ENCODE data around the gene USP24. TPM values are rescaled to one million over a fixed set of nuclear protein-coding genes. Genes with fewer than 3 reads are reported as not detected.

The USP24 gene
- total RNA-seq, 1 experiment from 2014 or later, result 40.9 TPM

DNA sequence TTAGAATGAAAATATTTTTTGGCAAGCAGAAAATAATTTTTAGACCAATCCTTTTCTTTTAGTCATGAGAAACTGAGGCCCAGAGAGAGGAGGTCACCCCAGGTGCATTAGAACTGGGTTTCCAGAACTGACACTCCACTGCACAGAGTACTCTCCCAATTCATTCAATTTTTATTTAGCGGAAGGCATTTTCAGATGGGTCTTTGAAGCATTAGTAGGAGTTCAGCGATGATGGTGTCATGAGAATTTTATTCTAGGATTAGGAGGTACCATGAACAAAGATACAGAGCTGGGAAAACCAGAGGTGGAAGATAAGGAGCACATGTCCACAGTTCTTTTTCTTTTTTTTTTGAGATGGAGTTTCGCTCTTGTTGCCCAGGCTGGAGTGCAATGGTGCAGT is 173.6 kb downstream of the USP24 start (continued):
- TF ChIP-seq, protein P1, sequence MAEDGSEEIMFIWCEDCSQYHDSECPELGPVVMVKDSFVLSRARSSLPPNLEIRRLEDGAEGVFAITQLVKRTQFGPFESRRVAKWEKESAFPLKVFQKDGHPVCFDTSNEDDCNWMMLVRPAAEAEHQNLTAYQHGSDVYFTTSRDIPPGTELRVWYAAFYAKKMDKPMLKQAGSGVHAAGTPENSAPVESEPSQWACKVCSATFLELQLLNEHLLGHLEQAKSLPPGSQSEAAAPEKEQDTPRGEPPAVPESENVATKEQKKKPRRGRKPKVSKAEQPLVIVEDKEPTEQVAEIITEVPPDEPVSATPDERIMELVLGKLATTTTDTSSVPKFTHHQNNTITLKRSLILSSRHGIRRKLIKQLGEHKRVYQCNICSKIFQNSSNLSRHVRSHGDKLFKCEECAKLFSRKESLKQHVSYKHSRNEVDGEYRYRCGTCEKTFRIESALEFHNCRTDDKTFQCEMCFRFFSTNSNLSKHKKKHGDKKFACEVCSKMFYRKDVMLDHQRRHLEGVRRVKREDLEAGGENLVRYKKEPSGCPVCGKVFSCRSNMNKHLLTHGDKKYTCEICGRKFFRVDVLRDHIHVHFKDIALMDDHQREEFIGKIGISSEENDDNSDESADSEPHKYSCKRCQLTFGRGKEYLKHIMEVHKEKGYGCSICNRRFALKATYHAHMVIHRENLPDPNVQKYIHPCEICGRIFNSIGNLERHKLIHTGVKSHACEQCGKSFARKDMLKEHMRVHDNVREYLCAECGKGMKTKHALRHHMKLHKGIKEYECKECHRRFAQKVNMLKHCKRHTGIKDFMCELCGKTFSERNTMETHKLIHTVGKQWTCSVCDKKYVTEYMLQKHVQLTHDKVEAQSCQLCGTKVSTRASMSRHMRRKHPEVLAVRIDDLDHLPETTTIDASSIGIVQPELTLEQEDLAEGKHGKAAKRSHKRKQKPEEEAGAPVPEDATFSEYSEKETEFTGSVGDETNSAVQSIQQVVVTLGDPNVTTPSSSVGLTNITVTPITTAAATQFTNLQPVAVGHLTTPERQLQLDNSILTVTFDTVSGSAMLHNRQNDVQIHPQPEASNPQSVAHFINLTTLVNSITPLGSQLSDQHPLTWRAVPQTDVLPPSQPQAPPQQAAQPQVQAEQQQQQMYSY (CRISPR knock-in tag; IDR thresholded peaks at IDR 0.05), result no peak

DNA sequence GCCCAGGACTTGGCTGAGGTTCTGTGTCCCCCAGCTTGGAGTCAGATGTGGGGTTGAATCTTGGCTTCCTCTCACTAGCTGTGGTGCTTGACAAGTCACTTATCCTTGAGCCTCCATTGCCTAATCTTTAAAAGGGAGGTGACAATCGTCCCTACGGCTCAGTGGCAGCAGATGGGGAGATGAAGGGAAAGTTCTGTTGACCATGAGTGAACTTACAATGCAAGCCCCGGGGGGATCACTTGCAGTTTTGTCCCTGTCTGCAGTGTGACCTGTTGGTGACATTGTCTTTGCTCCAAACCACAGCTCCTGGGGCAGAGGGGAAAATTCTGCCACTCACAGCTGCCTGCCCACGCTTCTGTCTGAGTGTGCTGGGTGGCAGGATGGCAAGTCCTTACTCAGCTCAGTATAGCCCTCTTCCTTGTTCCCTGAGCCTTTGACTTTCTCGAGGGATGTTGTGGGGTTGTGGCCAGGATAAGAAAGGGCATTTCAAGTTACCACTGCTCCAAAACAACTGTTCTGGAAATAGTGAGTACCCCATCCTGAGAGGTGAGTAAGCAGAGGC is 174.2 kb downstream of the USP24 start:
- CTCF ChIA-PET, result interaction anchor here (1.2 to 8.7 kb wide), 5 partner anchors 19 to 96 kb away, joined by 5 to 64 read pairs (median 17); no protein-coding TSS in a partner anchor
- no peak overlapping the region for H3K27ac Mint-ChIP-seq
- TF ChIP-seq NR2C2 (CRISPR knock-in tag; IDR thresholded peaks at IDR 0.05) (no peak), RORB (CRISPR knock-in tag; IDR thresholded peaks at IDR 0.05) (no peak), NR3C1 (CRISPR knock-in tag; conservative IDR thresholded peaks at IDR 0.05; ENCODE audit: low read depth) (no peak), ZNF219 (CRISPR knock-in tag; IDR thresholded peaks at IDR 0.05; ENCODE audit: borderline replicate concordance) (no peak), SOX15 (CRISPR knock-in tag; IDR thresholded peaks at IDR 0.05) (no peak), ZNF416 (CRISPR knock-in tag; IDR thresholded peaks at IDR 0.05) (no peak), KAT7 (CRISPR knock-in tag; IDR thresholded peaks at IDR 0.05; ENCODE audit: borderline replicate concordance) (no peak), GTF2I (CRISPR knock-in tag; conservative IDR thresholded peaks at IDR 0.05) (no peak), ZNF232 (CRISPR knock-in tag; IDR thresholded peaks at IDR 0.05) (no peak), NFE2L1 (CRISPR knock-in tag; IDR thresholded peaks at IDR 0.05) (no peak)
- TF ChIP-seq, protein P2, sequence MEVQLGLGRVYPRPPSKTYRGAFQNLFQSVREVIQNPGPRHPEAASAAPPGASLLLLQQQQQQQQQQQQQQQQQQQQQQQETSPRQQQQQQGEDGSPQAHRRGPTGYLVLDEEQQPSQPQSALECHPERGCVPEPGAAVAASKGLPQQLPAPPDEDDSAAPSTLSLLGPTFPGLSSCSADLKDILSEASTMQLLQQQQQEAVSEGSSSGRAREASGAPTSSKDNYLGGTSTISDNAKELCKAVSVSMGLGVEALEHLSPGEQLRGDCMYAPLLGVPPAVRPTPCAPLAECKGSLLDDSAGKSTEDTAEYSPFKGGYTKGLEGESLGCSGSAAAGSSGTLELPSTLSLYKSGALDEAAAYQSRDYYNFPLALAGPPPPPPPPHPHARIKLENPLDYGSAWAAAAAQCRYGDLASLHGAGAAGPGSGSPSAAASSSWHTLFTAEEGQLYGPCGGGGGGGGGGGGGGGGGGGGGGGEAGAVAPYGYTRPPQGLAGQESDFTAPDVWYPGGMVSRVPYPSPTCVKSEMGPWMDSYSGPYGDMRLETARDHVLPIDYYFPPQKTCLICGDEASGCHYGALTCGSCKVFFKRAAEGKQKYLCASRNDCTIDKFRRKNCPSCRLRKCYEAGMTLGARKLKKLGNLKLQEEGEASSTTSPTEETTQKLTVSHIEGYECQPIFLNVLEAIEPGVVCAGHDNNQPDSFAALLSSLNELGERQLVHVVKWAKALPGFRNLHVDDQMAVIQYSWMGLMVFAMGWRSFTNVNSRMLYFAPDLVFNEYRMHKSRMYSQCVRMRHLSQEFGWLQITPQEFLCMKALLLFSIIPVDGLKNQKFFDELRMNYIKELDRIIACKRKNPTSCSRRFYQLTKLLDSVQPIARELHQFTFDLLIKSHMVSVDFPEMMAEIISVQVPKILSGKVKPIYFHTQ (CRISPR knock-in tag; IDR thresholded peaks at IDR 0.05), result no peak
- TF ChIP-seq, protein P3, sequence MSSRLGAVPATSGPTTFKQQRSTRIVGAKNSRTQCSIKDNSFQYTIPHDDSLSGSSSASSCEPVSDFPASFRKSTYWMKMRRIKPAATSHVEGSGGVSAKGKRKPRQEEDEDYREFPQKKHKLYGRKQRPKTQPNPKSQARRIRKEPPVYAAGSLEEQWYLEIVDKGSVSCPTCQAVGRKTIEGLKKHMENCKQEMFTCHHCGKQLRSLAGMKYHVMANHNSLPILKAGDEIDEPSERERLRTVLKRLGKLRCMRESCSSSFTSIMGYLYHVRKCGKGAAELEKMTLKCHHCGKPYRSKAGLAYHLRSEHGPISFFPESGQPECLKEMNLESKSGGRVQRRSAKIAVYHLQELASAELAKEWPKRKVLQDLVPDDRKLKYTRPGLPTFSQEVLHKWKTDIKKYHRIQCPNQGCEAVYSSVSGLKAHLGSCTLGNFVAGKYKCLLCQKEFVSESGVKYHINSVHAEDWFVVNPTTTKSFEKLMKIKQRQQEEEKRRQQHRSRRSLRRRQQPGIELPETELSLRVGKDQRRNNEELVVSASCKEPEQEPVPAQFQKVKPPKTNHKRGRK (CRISPR knock-in tag; IDR thresholded peaks at IDR 0.05; ENCODE audit: borderline replicate concordance), result no peak
- H3K36me3 Mint-ChIP-seq, result peaks cover 7% of the 10 kb centered on the region
- ATAC-seq, result no peak
- no peak for DNase-seq (ENCODE audit: low spot score)
- no peaks in the 10 kb centered on the region for H3K9me3 Mint-ChIP-seq
- POLR2A ChIA-PET, result no interaction called here
- peak overlapping the region; percentile 86 for H3K4me3 Mint-ChIP-seq
- peaks cover 52% of the 10 kb centered on the region for H3K27me3 Mint-ChIP-seq (ENCODE audit: low read depth)
- peaks cover 50% of the 10 kb centered on the region for H3K4me1 Mint-ChIP-seq

DNA sequence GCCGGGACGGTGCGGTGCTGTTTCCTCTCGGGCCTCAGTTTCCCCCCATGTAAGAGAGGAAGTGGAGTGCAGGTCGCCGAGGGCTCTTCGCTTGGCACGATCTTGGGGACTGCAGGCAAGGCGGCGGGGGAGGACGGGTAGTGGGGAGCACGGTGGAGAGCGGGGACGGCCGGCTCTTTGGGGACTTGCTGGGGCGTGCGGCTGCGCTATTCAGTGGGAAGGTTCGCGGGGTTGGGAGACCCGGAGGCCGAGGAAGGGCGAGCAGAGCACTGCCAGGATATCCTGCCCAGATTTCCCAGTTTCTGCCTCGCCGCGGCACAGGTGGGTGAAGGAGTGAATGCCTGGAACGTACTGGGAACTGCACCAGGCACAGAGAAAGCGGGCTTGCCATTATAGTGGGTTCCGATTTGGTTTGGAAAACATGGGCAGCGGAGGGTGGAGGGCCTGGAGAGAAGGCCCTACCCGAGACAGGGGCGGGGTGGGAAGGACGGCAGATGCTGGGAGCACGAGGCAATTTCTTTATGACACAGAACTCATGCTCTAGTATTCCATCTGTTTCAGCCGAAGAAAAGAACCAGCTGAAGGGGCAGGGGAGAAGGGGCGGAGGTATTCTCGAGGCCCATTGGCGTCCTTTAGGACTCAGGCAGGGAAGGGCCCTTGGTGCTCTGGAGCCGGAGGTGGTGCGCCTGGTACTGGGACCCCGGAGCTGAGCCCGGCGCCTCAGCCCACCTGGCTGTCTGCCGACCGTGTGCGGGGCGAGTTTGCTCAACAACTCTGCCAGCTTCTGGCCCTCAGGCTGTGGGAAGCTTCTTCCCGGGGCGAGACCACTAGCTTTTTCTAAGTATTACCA is 174.9 kb downstream of the USP24 start:
- H3K27me3 Mint-ChIP-seq (ENCODE audit: low read depth), result peaks cover 52% of the 10 kb centered on the region
- ChIA-PET POLR2A (no interaction called here), CTCF (interaction anchor here (1.1 to 8.7 kb wide), 6 partner anchors 10 to 95 kb away, joined by 3 to 64 read pairs (median 14); no protein-coding TSS in a partner anchor)
- DNase-seq (ENCODE audit: low spot score) (peak; percentile 40), ATAC-seq (peak; percentile 17)
- H3K4me3 Mint-ChIP-seq, result peak overlapping the region; percentile 86
- H3K4me1 Mint-ChIP-seq, result peaks cover 52% of the 10 kb centered on the region
- H3K36me3 Mint-ChIP-seq, result peaks cover 6% of the 10 kb centered on the region
- H3K27ac Mint-ChIP-seq, result no peak overlapping the region
- no peaks in the 10 kb centered on the region for H3K9me3 Mint-ChIP-seq
- TF ChIP-seq FOXK1 (CRISPR knock-in tag; IDR thresholded peaks at IDR 0.05) (no peak), PRRX2 (CRISPR knock-in tag; IDR thresholded peaks at IDR 0.05) (no peak), ATF1 (CRISPR knock-in tag; IDR thresholded peaks at IDR 0.05) (0 out of 2 replicates have a peak, but pooled peaks have one; percentile 56), TCF7 (CRISPR knock-in tag; IDR thresholded peaks at IDR 0.05; ENCODE audit: low read depth) (no peak), GRHL2 (CRISPR knock-in tag; IDR thresholded peaks at IDR 0.05; ENCODE audit: insufficient replicate concordance, severe bottlenecking) (no peak), RELA (CRISPR knock-in tag; IDR thresholded peaks at IDR 0.05; ENCODE audit: borderline replicate concordance) (no peak)
- TF ChIP-seq, protein P4, sequence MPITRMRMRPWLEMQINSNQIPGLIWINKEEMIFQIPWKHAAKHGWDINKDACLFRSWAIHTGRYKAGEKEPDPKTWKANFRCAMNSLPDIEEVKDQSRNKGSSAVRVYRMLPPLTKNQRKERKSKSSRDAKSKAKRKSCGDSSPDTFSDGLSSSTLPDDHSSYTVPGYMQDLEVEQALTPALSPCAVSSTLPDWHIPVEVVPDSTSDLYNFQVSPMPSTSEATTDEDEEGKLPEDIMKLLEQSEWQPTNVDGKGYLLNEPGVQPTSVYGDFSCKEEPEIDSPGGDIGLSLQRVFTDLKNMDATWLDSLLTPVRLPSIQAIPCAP (CRISPR knock-in tag; IDR thresholded peaks at IDR 0.05), result no peak
- TF ChIP-seq, protein P1 (CRISPR knock-in tag; IDR thresholded peaks at IDR 0.05), result no peak
